GM04503 (cell line): ENCODE data around the gene LYRM4.

ENCODE experiments used
- DNase-seq: peaks from one replicate; pipeline ENCODE4 v3.0.0-alpha.2; 2012; ENCODE audit warnings: low read depth

LYRM4 gene

GRCh38 chr6:5246141-5247097 lies 14.3 kb downstream of the LYRM4 start:
- no peak for DNase-seq

GRCh38 chr6:5243069-5243468 lies 17.7 kb downstream of the LYRM4 start:
- DNase-seq = no peak

GRCh38 chr6:5241252-5241651 lies 19.5 kb downstream of the LYRM4 start:
- no peak for DNase-seq

- DNase-seq = no peak
Observed at GRCh38 chr6:5238336-5238735, 22.4 kb downstream of the LYRM4 start.

GRCh38 chr6:5237805-5238204 lies 22.9 kb downstream of the LYRM4 start:
- no peak for DNase-seq

GRCh38 chr6:5235830-5236229 lies 24.9 kb downstream of the LYRM4 start:
- DNase-seq = no peak

GRCh38 chr6:5234874-5235273 lies 25.9 kb downstream of the LYRM4 start:
- DNase-seq = no peak

- DNase-seq = no peak
Observed at GRCh38 chr6:5231289-5231688, 29.5 kb downstream of the LYRM4 start.

- DNase-seq = no peak
Observed at GRCh38 chr6:5230081-5230480, 30.7 kb downstream of the LYRM4 start.

GRCh38 chr6:5229356-5229755 lies 31.4 kb downstream of the LYRM4 start:
- DNase-seq = no peak

- no peak for DNase-seq
Observed at GRCh38 chr6:5223309-5223708, 37.4 kb downstream of the LYRM4 start.

GRCh38 chr6:5220443-5220842 lies 40.3 kb downstream of the LYRM4 start:
- DNase-seq = no peak

GRCh38 chr6:5219011-5219691 lies 41.6 kb downstream of the LYRM4 start:
- no peak for DNase-seq

GRCh38 chr6:5217356-5217755 lies 43.4 kb downstream of the LYRM4 start:
- no peak for DNase-seq

- DNase-seq = no peak
Observed at GRCh38 chr6:5215799-5216198, 45.0 kb downstream of the LYRM4 start.

- no peak for DNase-seq
Observed at GRCh38 chr6:5215159-5215558, 45.6 kb downstream of the LYRM4 start.

GRCh38 chr6:5214570-5215052 lies 46.1 kb downstream of the LYRM4 start:
- DNase-seq = no peak

- DNase-seq = no peak
Observed at GRCh38 chr6:5213836-5214235, 46.9 kb downstream of the LYRM4 start.

GRCh38 chr6:5211492-5211891 lies 49.3 kb downstream of the LYRM4 start:
- DNase-seq = no peak

- peak; percentile 43 for DNase-seq
Observed at GRCh38 chr6:5208471-5208971, 52.2 kb downstream of the LYRM4 start.

- DNase-seq = peak; percentile 65
Observed at GRCh38 chr6:5208057-5208456, 52.7 kb downstream of the LYRM4 start.

GRCh38 chr6:5206920-5207561 lies 53.7 kb downstream of the LYRM4 start:
- no peak for DNase-seq
